Brain microvascular endothelial cell (primary cell): ENCODE results near the gene ZMYM2.
"Not testable (repeated sequence)": the region's sequence is repeated elsewhere in the genome, so short reads cannot be mapped to it uniquely, and the experiment has no call there.

Source experiments
- DNase-seq: peaks from one replicate; pipeline ENCODE4 v3.0.0-alpha.2; 2020
- H3K27ac ChIP-seq: fragments of 250-450 bp; sonication (Bioruptor Pico); 2 replicates; pipeline ENCODE4 v1.5.1; 2020; ENCODE audit warnings: mild to moderate bottlenecking, moderate library complexity
- H3K27me3 ChIP-seq: fragments of 250-450 bp; sonication (Bioruptor Pico); replicated peaks from 2 replicates; pipeline ENCODE4 v1.5.1; 2020; ENCODE audit warnings: mild to moderate bottlenecking
- H3K36me3 ChIP-seq: fragments of 250-450 bp; sonication (Bioruptor Pico); replicated peaks from 2 replicates; pipeline ENCODE4 v1.5.1; 2020; ENCODE audit warnings: mild to moderate bottlenecking
- H3K4me3 ChIP-seq: 2 replicates; pipeline ENCODE4 v1.5.1; 2011; ENCODE audit warnings: low read depth, mild to moderate bottlenecking, control low read depth, low read length, moderate library complexity
- in situ Hi-C: cut with HindIII; loops from 2 replicates; pipeline ENCODE4 v1.10.0; 2017; ENCODE audit warnings: low sequenced_read_pairs, low pct_ligation_motif_present
- TF ChIP-seq, protein P1 (sequence below): IDR thresholded peaks from 2 replicates; pipeline ENCODE4 v1.5.1; 2011; ENCODE audit warnings: low read depth, mild to moderate bottlenecking, moderate library complexity, low read length, control low read depth, inconsistent platforms; ENCODE audit errors: missing control alignments

ZMYM2 gene

DNA sequence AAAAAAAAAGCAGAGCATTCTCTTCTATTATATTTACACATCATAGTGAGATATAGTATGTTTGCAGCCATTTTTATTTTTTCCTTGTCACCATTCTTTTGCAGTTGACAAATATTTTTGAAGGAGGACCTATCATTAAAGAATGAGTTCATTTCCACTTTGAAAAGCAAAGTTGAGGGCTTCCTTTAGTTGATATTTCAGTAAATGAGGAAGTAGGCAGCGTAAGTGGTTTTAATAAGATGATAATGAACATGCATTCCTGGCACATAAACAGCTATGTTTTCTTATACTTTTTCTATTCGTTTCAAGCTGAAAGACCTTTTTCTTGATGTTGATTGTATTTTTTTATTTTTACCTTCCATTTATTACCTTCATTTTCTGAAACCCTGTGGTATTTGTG, 66.2 kb downstream of the ZMYM2 start:
- peaks cover 3% of the 10 kb centered on the region for H3K36me3 ChIP-seq
- H3K4me3 ChIP-seq, result no peak overlapping the region
- H3K27me3 ChIP-seq, result no peaks in the 10 kb centered on the region
- no peak overlapping the region for H3K27ac ChIP-seq
- in situ Hi-C loops, result no loop called here
- no peak for DNase-seq
- TF ChIP-seq, protein P1, sequence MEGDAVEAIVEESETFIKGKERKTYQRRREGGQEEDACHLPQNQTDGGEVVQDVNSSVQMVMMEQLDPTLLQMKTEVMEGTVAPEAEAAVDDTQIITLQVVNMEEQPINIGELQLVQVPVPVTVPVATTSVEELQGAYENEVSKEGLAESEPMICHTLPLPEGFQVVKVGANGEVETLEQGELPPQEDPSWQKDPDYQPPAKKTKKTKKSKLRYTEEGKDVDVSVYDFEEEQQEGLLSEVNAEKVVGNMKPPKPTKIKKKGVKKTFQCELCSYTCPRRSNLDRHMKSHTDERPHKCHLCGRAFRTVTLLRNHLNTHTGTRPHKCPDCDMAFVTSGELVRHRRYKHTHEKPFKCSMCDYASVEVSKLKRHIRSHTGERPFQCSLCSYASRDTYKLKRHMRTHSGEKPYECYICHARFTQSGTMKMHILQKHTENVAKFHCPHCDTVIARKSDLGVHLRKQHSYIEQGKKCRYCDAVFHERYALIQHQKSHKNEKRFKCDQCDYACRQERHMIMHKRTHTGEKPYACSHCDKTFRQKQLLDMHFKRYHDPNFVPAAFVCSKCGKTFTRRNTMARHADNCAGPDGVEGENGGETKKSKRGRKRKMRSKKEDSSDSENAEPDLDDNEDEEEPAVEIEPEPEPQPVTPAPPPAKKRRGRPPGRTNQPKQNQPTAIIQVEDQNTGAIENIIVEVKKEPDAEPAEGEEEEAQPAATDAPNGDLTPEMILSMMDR, result no peak

DNA sequence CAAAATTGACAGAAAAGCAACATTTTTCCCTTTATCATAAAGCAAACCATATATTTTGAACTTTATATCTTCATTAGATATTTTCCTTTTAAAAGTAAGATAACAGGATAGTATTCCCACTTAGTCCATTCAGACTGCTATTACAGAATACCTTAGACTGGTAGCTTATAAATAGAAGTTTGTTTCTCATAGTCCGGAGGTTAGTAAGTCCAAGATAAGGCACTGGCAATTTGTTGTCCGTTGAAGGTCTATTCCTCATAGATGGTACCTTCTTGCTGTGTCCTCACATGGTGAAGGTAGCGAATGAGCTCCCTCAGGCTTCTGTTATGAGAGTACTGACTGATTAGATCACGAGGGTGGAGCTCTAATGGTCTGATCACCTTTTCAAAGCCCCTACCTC, 70.4 kb downstream of the ZMYM2 start:
- no peaks in the 10 kb centered on the region for H3K27me3 ChIP-seq
- TF ChIP-seq, protein P1, result no peak
- H3K27ac ChIP-seq, result no peak overlapping the region
- no peak overlapping the region for H3K4me3 ChIP-seq
- no peak for DNase-seq
- in situ Hi-C loops, result no loop called here
- H3K36me3 ChIP-seq, result peaks cover 19% of the 10 kb centered on the region

DNA sequence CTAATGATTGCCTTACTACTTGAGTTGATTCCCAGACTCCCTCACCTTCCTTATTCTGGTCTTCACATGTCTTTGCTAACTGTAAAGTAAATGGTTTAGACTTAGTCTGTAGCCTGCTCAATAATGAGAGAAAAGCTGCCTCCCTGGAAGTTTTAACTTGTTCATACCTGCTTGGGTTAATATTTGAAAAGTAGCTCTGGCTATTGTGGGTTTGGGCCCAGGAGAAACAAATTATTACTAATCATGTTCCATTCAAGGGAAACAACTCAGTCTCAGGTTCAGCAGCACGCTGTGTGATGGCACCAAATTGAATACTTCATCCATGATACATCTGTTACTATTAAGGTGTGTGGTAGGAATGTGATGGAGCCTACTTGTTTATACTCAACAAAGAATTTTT, 75.0 kb downstream of the ZMYM2 start:
- in situ Hi-C loops, result no loop called here
- TF ChIP-seq, protein P1, result no peak
- Histone ChIP-seq H3K27me3 (no peaks in the 10 kb centered on the region), H3K4me3 (no peak overlapping the region), H3K27ac (no peak overlapping the region), H3K36me3 (peaks cover 30% of the 10 kb centered on the region)
- DNase-seq, result no peak

DNA sequence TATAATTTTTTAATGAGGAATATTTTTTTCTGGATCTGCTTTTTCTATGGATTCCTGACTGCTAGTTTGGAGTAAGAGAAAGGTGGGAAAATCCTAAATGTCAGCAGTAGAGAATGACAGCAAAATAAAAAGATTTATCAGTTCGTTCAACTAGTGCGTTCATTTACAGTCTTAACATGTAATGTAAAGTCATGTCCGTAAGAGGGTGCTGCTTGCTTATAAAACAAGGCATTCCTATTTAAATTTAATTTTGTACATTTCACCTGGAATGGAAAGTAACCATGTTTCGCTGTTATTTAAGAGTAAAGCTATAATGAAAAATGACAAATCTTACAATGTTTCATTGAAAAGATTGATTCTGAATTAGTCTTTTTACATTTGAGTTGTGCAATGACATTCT, 76.6 kb downstream of the ZMYM2 start:
- Histone ChIP-seq H3K36me3 (peaks cover 30% of the 10 kb centered on the region), H3K4me3 (no peak overlapping the region), H3K27ac (no peak overlapping the region), H3K27me3 (no peaks in the 10 kb centered on the region)
- TF ChIP-seq, protein P1, result no peak
- in situ Hi-C loops, result no loop called here
- no peak for DNase-seq

DNA sequence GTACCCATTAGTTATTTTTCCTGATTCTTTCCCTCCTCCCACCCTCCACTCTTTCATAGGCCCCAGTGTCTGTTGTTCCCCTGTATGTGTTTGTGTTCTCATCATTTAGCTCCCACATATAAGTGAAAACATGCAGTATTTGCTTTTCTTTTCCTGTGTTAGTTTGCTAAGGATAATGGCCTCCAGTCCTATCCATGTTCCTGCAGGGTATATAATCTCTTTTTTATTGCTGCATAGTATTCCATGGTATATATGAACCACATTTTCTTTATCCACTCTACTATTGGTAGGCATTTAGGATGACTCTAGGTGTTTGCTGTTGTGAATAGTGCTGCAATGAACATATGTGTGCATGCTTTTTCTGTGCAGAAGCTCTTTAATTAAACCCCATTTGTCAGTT, 79.4 kb downstream of the ZMYM2 start:
- H3K36me3 ChIP-seq, result peaks cover 23% of the 10 kb centered on the region
- in situ Hi-C loops, result no loop called here
- TF ChIP-seq, protein P1, result no peak
- no peak overlapping the region for H3K27ac ChIP-seq
- no peak overlapping the region for H3K4me3 ChIP-seq
- DNase-seq, result no peak
- H3K27me3 ChIP-seq, result no peaks in the 10 kb centered on the region

DNA sequence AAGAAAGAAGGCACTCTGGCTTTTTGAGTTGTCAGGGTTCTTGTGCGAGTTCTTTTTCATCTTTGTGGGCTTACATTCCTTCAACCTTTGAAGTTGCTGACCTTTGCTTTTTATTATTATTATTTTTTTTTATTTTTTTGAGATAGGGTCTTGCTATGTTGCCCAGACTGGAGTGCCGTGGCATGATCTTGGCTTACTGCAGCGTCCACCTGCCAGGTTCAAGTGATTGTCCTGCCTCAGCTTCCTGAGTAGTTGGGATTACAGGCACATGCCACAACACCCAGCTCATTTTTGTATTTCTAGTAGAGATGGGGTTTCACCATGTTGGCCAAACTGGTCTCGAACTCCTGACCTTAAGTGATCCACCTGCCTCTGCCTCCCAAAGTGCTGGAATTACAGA, 84.1 kb downstream of the ZMYM2 start:
- in situ Hi-C loops, H3K36me3 ChIP-seq, DNase-seq, H3K4me3 ChIP-seq, H3K27me3 ChIP-seq, H3K27ac ChIP-seq: not testable (repeated sequence)
